GM18517 (cell line): ENCODE results near the gene LIPF.
"Not testable (repeated sequence)": the region's sequence is repeated elsewhere in the genome, so short reads cannot be mapped to it uniquely, and the experiment has no call there.

Source experiments
- ATAC-seq: cut with Tn5 transposase; IDR thresholded peaks from one replicate; pipeline ENCODE4 v1.9.1; 2021; ENCODE audit warnings: mild to moderate bottlenecking, moderate library complexity; ENCODE audit not compliant: unreplicated experiment

The LIPF gene, protein sequence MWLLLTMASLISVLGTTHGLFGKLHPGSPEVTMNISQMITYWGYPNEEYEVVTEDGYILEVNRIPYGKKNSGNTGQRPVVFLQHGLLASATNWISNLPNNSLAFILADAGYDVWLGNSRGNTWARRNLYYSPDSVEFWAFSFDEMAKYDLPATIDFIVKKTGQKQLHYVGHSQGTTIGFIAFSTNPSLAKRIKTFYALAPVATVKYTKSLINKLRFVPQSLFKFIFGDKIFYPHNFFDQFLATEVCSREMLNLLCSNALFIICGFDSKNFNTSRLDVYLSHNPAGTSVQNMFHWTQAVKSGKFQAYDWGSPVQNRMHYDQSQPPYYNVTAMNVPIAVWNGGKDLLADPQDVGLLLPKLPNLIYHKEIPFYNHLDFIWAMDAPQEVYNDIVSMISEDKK

DNA sequence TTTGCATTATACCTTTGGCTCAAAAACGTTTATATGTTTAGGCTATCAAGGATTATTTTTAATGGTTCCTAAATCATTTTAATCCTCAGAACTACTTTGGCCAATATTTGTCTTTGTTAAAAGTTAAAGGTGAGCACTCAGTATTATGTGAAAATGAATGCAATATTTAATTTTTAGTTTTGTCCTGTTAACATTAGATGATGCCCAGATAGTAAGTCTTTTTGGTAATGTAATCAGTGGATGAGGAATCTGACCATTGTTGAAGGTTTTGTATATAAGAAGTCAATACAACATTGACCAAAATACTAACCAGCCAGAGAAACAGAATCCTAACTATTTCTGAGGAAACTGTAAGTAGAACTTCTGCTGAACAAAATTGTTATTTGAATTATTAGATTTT is at the start of gene LIPF:
LIPF (plus strand) TSS at position 301 of the 400 bp plus-strand sequence. CDS start 2,856 bp downstream, outside the sequence.
- no peak for ATAC-seq

DNA sequence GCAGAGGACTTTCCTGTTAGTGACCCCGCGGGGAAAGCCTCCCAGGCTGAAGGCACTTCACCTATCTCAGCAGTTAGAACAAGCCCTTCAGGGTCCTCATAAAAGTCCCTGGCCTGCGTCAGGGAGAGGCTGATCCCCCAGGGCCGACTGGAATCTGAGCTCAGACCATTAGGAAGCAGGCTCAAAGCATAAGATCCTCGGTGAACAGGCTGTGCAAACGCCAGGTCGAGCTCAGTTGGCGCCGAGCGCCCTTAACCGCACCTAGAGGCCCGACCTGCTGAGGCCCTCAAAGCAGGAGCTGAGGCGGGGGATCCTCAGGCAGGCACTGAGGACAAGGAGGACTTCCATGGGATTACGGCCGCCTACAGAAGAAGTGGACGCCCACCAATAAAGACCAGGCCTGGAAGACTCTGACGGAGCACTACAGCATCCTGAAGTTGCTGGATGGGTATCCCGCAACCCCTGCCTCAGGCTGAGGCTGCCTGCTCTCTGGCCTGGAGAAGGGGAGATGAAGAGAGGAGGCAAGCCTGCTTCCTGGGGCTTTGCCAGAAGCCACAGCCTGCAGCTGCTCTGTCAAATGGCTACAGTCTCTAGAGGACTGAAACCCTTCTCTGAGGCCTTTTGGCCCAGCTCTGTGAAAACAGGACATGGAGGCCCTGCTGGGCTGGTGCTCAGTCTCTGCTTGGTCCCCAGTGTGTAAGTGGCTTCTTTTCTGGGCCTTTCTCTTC is 47.8 kb upstream of the LIPF start:
- ATAC-seq, result no peak

DNA sequence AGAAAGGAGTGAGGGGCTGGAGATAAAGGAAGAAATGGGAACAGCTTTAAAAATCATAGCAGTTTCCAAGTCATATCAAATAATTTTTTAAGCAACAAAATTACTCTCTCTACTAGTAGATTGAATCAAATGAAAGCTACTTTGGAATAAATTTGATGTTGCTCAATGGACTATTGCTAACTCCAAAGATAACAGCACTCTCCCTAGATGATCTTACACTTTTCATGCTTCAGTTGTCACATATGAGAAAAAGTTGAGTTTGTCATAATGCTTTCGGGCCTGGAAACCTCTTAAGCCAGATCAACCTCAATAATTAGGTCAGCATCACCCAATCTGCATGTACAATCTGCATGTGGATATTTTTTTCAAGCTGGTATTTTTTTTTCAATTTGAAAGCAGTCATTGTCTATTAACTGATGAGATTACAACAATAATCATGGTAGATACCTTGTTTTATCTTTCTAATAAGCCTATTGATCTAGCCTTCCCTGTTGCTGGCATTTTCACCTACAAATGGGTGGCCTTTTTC is 46.4 kb upstream of the LIPF start:
- ATAC-seq, result no peak

DNA sequence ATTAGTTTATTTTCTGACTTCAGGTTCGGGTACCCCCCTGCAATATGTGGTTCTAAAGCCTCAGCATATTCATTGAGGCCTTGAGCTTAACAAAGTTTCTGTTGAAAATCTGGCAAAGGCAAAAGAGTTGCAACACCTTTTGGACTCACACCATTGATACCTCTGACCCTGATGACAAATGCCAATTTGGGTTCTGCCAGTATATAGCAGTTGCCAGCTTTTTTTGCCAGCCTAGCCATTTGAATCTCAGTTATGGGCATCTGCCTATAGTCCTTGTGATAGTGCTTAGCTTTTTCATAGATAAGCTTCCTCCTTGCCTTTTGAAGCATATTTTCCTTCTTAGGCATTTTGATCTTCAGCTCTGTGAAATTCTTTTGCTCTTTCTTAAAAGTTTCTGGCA is 45.7 kb upstream of the LIPF start:
- no peak for ATAC-seq

DNA sequence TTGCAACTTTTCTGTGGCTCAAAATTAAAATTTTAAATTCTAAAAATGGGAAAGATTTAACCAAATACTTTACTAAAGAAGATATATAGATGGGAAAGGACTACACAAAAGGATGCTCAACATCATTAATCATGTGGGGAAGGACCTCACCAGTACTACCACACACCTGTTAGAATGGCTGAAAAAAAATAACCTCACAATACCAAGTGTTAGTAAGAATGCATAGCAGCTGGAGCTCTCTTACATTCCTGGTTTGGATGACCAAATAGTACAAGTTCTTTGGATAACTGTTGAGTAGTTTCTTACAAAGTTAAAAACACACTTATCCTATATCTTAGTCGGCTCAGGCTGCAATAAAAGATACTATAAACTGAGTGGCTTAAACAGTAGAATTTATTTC is 43.8 kb upstream of the LIPF start:
- ATAC-seq, result no peak

DNA sequence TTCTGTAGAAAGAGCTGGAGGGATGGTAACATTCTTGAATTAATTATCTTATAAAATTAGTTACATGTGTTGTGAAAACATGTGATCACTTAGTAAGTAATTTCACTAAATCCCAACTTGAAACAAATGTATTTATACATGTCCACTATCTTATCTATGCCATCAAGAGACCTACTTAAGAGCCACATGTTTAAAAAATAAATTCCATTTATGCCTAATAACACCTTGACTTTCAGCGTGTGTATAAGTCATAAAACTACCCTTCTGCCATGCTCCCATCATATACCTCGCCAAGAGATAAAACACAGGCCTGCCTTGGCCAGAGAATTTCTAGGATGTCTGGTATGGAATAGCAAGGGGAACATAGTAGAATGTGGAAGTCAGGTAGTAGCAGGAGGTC is 40.4 kb upstream of the LIPF start:
- ATAC-seq, result no peak

DNA sequence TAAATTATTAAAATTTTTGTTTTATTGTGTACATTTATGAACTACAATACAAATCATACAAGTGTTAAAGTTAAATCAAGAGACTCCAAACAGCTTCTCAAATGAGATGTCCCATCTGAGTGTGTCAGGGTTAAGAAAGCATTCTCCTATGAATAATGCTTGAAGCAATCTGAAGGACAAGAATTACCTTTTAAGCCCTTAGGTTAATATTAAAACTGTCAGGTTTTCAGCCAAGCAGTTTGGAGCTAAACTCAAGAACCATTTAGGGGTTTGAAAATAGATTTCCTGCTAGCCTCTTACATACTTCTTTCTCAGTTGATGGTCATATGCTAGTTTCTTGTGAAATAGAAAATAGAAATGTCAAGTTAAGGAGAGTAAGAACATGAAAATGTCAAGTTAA is 39.4 kb upstream of the LIPF start:
- no peak for ATAC-seq

DNA sequence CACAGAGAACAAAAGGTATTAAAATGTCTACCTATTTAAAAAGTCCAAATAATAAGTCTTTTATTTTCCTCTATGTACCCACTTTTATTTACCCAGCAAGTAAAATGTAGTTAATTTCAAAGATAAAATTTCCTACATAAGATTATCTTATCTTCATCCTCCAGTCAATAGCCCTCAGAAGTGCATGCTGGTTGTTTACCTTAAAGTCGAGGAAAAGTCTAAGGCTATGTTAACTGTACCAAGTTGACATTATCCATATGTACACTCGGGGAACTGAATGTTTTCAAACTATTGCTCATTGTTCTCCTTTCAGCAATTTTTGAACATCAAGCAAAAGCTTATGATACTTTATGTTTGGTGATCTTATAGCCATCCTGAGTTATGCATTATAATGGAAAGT is 24.1 kb upstream of the LIPF start:
- ATAC-seq, result no peak

DNA sequence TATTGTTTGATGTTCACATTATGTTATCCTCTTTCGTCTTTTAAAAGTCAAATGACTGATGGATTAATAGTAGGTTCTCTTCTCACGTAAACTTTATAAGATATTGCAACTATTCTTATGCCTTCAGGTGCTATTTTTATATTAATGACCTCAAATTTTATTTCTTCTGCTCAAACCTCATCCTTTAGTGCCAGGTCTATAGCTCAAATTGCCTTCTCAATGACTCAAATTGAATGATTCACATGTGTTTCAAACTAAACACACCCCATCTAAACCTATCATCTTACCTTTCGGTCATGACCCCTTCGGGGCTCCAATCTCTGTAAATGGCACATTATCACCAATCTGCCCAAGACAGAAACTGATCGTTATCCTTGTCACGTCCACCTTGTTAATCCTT is 22.0 kb upstream of the LIPF start:
- ATAC-seq, result no peak

DNA sequence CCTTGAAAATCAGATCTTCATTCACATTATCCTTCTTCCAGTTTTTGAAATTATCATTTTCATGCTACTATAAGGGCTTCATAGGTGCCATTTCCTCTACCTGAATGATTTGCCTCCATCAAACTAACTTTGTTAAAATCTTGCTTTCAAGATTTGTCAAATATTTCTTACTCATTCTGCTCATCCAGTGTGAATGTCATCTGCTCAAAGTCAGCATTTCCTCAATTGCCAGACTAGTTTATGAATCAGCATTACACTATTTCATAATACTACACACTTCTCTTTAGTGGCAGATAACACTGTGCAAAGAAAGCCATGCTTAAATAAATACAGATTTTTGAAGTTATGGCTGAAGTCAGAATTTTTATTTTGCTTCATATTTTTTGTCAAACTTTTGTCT is 21.3 kb upstream of the LIPF start:
- ATAC-seq, result no peak

DNA sequence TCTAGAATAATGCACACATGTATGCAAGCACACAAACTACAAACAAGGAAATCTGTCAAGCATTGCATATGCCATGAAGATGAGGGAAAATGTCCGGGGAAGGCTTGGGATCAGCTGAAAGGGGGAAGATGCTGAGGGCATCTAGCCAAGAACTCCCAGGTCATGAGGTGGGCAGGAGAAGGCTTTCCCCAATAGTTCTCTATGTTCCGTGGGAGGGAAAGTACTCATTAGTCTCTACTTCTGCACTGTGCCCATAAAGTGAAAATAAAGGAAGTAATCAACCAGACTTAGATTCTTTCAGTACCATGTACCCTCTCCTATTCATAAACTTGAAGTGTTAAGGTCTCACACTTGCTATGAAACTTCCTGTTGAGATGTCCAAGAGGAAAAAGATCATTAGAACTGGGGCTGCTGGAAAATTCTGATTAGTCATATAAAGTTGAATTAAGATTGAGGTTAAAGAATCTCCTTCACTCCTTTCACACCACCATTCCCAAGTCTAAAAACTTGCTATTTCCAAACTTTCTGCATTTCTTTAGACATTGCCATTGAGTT is 17.1 kb upstream of the LIPF start:
- no peak for ATAC-seq

DNA sequence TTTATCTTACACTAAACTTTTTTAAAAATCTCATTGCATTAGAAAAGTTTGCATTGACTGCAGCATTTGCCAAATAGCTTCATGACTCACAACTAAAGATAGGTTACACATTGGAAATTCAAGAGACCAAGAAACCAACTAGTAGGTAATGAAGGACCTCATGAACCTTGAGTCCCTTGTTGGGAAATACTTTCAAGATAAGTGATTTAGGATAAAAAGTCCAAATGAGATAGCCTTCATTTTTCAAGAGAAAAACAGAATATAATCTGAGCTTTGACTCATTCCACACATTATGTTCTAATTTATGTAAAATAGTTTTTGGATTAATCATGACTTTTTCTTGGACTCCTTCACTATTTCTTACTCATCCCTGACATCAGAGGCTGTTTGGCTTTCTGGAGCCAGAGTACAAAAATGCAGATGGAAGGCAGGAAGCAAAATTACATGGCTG is 13.1 kb upstream of the LIPF start:
- no peak for ATAC-seq

DNA sequence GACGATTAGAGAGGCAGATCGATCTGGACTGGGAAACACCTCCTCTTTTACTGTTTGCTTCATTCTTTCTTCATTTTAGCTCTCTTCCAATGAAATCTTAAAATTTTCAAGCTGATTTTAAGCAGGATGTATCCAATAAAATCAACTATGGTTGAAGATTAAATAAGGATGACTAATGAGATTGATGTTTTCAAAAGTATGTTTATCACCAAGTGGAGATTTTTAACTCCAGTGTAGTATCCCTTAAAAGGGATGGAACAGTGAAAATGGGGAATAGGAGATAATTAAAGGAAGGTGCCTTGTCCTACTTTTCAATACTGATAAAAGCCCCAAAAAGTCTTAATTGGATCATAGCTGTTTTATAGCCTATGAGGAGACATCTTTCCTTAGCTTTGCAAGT is 11.6 kb upstream of the LIPF start:
- ATAC-seq, result no peak

DNA sequence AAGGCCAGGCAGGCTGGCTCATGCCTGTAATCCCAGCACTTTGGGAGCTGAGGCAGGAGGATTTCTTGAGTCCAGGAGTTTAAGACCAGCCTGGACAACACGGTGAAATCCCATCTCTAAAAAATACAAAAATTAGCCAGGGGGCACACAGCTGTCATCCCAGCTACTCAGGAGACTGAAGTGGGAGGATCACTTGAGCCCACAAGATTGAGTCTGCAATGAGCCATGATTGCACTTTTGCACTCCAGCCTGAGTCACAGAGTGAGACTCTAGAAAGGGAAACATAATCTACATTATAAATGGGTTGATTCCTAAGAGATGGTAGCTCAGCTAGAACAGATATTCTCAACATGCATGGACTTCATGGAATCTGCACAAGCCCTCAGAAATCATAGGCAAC is 6.3 kb upstream of the LIPF start:
- ATAC-seq, result no peak

DNA sequence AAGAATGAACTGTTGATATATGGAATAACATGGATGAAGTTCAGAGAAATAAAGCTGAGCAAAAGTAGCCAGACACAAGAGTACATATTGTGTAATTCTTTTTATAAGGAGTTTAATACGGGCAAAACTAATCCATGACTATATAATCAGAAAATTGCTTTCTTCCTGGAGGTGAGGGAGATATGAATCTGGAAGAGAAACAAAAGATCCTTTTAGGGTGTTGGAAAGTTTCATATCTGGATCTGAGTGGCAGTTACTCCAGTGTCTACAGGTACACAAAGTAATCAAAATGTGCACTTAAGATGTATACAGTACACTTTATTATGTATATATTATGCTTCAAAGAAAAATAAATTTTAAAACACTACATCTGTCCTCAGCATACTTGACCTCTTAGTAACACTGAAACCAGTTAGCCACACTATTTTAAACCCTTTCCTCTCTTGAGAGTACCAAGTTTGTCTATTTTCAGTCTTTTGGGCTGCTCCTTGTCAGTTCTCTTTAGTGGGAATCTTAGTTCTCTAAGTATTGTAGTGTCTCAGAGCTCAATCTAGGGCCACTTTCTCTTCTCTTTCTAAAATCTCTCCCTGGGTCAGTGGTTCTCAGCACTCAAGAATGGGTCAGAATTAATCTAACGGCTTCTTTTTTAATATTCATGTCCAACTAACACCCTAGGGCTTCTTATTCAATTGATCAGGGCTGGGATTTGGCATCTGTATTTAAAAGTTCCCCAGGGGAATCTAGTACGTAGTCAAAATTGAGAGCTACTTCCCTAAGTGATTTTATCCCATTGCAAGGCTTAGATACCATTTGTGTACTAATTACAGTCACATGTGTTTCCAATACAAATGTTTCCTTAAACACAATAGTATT is 4.3 kb upstream of the LIPF start:
- ATAC-seq, result no peak

DNA sequence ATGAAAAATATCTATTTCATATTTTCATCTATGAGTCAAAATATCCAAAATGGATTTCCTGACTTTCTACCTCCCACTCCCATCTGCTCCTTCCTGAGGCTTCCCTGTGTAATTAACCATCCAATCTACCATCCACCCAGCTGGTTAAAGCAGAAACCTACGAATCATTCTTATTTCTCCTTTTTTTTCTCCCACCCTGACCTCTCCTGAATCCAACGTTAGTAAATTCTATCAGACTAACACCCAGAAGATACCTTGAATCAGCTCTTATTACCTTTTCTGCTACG is 3.7 kb upstream of the LIPF start:
- no peak for ATAC-seq

DNA sequence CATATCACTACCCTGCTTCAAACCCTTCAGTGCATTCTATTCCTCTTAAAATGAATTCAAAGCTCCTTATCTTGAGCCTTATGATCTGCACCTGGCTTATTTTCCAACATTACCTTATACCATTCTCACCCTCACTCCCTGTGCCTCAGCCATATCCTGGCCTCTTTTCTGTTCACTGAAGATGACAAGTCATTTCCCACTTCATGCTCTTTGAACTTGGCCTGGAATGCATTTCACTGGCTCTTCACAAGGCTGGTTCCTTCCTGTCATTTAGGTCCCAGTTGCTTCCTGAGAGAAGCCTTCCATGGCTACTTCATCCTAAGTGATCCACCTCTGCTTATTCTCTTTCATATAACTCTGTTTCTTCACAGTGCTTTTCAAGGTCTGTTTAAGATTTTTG is 3.2 kb upstream of the LIPF start:
- no peak for ATAC-seq

DNA sequence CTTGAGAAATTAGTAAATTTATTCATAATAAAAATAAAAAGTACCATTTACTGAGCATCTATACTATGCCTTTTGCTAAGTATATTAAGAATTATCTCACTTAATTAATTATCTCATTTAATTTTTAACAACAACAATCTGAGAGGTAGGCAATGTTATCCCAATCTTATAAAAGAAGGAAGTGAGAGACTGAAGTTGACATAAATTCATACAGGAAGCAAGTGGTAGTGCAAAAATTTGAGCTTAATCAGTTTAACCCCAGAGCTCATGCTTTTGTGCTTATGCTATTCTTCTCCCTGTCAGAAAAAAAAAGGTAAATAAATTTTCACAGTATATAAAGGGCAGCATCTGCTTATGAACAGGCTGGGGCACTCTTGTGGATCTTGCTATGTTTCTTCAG is 2.7 kb upstream of the LIPF start:
- no peak for ATAC-seq

DNA sequence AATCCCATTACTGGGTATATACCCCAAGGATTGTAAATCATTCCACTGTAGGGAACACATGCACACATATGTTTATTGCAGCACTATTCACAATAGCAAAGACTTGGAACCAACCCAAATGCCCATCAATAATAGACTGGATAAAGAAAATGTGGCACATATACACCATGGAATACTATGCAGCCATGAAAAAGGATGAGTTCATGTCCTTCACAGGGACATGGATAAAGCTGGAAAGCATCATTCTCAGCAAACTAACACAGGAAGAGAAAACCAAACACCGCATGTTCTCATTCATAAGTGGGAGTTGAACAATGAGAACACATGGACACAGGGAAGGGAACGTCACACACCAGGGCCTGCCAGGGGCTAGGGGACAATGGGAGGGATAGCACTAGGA is 1.1 kb upstream of the LIPF start:
- ATAC-seq, result not testable (repeated sequence)

DNA sequence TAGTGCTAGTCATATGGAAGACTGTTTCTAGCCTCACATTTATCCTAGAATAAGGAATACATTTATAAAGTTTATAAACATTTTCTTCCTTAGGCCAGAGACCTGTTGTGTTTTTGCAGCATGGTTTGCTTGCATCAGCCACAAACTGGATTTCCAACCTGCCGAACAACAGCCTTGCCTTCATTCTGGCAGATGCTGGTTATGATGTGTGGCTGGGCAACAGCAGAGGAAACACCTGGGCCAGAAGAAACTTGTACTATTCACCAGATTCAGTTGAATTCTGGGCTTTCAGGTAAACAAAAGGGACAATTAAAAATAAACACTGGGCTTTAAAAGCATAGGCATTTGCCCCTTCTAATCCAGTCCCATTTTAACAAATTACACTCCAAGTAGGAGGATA is 4.2 kb downstream of the LIPF start:
- ATAC-seq, result no peak

DNA sequence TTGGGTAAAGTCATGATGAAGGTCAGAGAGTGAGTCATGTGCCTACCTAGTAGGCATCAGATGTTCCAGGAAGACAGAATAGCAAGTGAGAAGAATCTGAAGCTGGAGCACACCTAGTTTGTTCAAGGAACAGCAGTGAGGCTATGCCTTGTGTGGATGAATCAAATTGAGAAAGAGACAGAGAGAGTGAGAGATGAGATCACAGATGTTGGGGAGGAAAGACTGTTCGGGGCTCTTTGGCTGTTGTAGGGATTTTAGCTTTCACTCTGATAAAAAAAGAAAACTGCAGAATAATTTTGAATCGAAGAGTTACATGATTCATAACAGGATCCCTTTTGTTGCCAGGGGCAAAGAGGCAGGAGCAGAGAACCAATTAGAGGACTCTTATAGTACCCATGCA is 6.3 kb downstream of the LIPF start:
- ATAC-seq, result no peak
